ENCODE results near the gene NPC2. TPM values are rescaled to one million over a fixed set of nuclear protein-coding genes. Genes with fewer than 3 reads are reported as not detected.
A peak's percentile ranks its signal among the peaks of the same experiment; 100 is the strongest.

The NPC2 gene
- total RNA-seq, 1 donor from 2014 or later = 191 TPM

GRCh38 chr14:74535756-74536325 lies 42.7 kb upstream of the NPC2 start:
- TF ChIP-seq CTCF (IDR thresholded peaks at IDR 0.05; ENCODE audit: insufficient read depth, low read length, severe bottlenecking) = no peak
- no peak for DNase-seq (ENCODE audit: low read depth)
- no peak overlapping the region for H3K4me3 ChIP-seq (ENCODE audit: low read depth, low read length)
- FAIRE-seq = no peak
- H3K27me3 ChIP-seq (ENCODE audit: control insufficient read depth, insufficient read depth, low read length) = no peaks in the 10 kb centered on the region
- H3K36me3 ChIP-seq (ENCODE audit: control insufficient read depth, insufficient read depth, low read length) = peaks cover 1% of the 10 kb centered on the region

- no peak for TF ChIP-seq CTCF (IDR thresholded peaks at IDR 0.05; ENCODE audit: insufficient read depth, low read length, severe bottlenecking)
- H3K4me3 ChIP-seq (ENCODE audit: low read depth, low read length) = no peak overlapping the region
- H3K27me3 ChIP-seq (ENCODE audit: control insufficient read depth, insufficient read depth, low read length) = no peaks in the 10 kb centered on the region
- H3K36me3 ChIP-seq (ENCODE audit: control insufficient read depth, insufficient read depth, low read length) = peaks cover 1% of the 10 kb centered on the region
- FAIRE-seq (no peak), DNase-seq (ENCODE audit: low read depth) (no peak)
These were observed 40.5 kb upstream of the NPC2 start for GRCh38 chr14:74533576-74533975.

DNA sequence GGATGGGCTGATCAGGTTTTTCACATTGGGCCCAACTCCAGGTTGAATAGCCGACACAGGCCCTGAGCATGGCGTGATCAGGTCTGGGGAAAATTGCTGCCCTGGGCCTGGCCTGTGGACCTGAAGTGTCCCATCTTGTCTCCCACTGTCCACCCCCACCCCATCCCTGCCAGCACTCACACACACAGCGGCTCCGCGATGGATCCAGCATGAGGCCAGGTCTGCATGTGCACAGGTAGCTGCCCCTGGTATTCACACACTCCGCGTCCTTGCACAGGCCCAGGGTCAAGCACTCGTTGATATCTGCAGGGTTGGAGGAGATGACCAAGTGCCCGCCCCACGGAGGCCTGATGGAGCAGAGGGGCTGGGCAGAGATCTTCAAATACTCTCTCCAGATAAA lies 39.1 kb upstream of the NPC2 start:
- H3K27me3 ChIP-seq (ENCODE audit: control insufficient read depth, insufficient read depth, low read length) = no peaks in the 10 kb centered on the region
- H3K4me3 ChIP-seq (ENCODE audit: low read depth, low read length) = no peak overlapping the region
- DNase-seq (ENCODE audit: low read depth) (no peak), FAIRE-seq (no peak)
- TF ChIP-seq CTCF (IDR thresholded peaks at IDR 0.05; ENCODE audit: insufficient read depth, low read length, severe bottlenecking) = no peak
- peaks cover 1% of the 10 kb centered on the region for H3K36me3 ChIP-seq (ENCODE audit: control insufficient read depth, insufficient read depth, low read length)

- Histone ChIP-seq H3K4me3 (ENCODE audit: low read depth, low read length) (no peak overlapping the region), H3K36me3 (ENCODE audit: control insufficient read depth, insufficient read depth, low read length) (peaks cover 1% of the 10 kb centered on the region), H3K27me3 (ENCODE audit: control insufficient read depth, insufficient read depth, low read length) (no peaks in the 10 kb centered on the region)
- TF ChIP-seq CTCF (IDR thresholded peaks at IDR 0.05; ENCODE audit: insufficient read depth, low read length, severe bottlenecking) = peak; percentile 36
- DNase-seq (ENCODE audit: low read depth) (peak; percentile 44), FAIRE-seq (peak; percentile 64)
These were observed 38.4 kb upstream of the NPC2 start for GRCh38 chr14:74531467-74531866.

GRCh38 chr14:74531006-74531405 lies 37.9 kb upstream of the NPC2 start:
- no peaks in the 10 kb centered on the region for H3K27me3 ChIP-seq (ENCODE audit: control insufficient read depth, insufficient read depth, low read length)
- TF ChIP-seq CTCF (IDR thresholded peaks at IDR 0.05; ENCODE audit: insufficient read depth, low read length, severe bottlenecking) = no peak
- FAIRE-seq (no peak), DNase-seq (ENCODE audit: low read depth) (no peak)
- no peak overlapping the region for H3K4me3 ChIP-seq (ENCODE audit: low read depth, low read length)
- peaks cover 1% of the 10 kb centered on the region for H3K36me3 ChIP-seq (ENCODE audit: control insufficient read depth, insufficient read depth, low read length)

- H3K36me3 ChIP-seq (ENCODE audit: control insufficient read depth, insufficient read depth, low read length) = peaks cover 1% of the 10 kb centered on the region
- H3K4me3 ChIP-seq (ENCODE audit: low read depth, low read length) = no peak overlapping the region
- FAIRE-seq = no peak
These were observed 35.8 kb upstream of the NPC2 start for GRCh38 chr14:74528886-74529285.

More at GRCh38 chr14:74528886-74529285, 35.8 kb upstream of the NPC2 start:
- no peak for TF ChIP-seq CTCF (IDR thresholded peaks at IDR 0.05; ENCODE audit: insufficient read depth, low read length, severe bottlenecking)
- no peak for DNase-seq (ENCODE audit: low read depth)
- no peaks in the 10 kb centered on the region for H3K27me3 ChIP-seq (ENCODE audit: control insufficient read depth, insufficient read depth, low read length)
